Chondrocyte (in vitro differentiated cells): ENCODE data around the gene PGAM5. TPM values are rescaled to one million over a fixed set of nuclear protein-coding genes. Genes with fewer than 3 reads are reported as not detected.

ENCODE experiments used
- DNase-seq: peaks from one replicate; pipeline ENCODE4 v3.0.0; 2021; ENCODE audit warnings: mixed read lengths, low spot score
- H3K27ac Mint-ChIP-seq: one replicate; pipeline ENCODE4 v1.8.0; 2021; ENCODE audit warnings: mild to moderate bottlenecking, moderate library complexity, mixed read lengths; ENCODE audit not compliant: unreplicated experiment
- H3K27me3 Mint-ChIP-seq: 2 replicates; pipeline ENCODE4 v1.8.0; 2021; ENCODE audit warnings: low read depth, mixed read lengths
- H3K36me3 Mint-ChIP-seq: 2 replicates; pipeline ENCODE4 v1.8.0; 2021; ENCODE audit warnings: low read depth, mixed read lengths
- H3K4me1 Mint-ChIP-seq: 2 replicates; pipeline ENCODE4 v1.8.0; 2021; ENCODE audit warnings: low read depth, mild to moderate bottlenecking, mixed read lengths
- H3K4me3 Mint-ChIP-seq: one replicate; pipeline ENCODE4 v1.8.0; 2021; ENCODE audit warnings: mild to moderate bottlenecking, moderate library complexity, mixed read lengths; ENCODE audit not compliant: unreplicated experiment
- H3K9me3 Mint-ChIP-seq: 2 replicates; pipeline ENCODE4 v1.8.0; 2021; ENCODE audit warnings: low read depth, mixed read lengths
- CTCF ChIP-seq: fragments of 200-600 bp; sonication (generic); IDR thresholded peaks from 2 replicates; pipeline ENCODE4 v1.5.0; 2021; ENCODE audit warnings: antibody characterized with exemption, mild to moderate bottlenecking, moderate library complexity
- total RNA-seq: library from RNA; stranded (reverse); gene quantifications from 3 replicates; pipeline ENCODE4 v1.2.1, GENCODE V29; 2021

PGAM5 gene
- total RNA-seq, 1 donor from 2014 or later: 18.8 TPM

- no peak for TF ChIP-seq CTCF
- Mint-ChIP-seq H3K9me3 (no peaks in the 10 kb centered on the region), H3K27ac (peak within 1 kb of the TSS; percentile 96), H3K4me1 (peaks cover 30% of the 10 kb centered on the region), H3K36me3 (peaks cover 2% of the 10 kb centered on the region), H3K27me3 (no peaks in the 10 kb centered on the region), H3K4me3 (peak within 1 kb of the TSS; percentile 86)
- no peak for DNase-seq
Observed at GRCh38 chr12:132761032-132761920, 50.6 kb downstream of the PGAM5 start, which contains the start of gene ANKLE2. Gene ANKLE2 (minus strand): TSS chr12:132761832. CDS start chr12:132761798, 34 bp downstream.

GRCh38 chr12:132761921-132762583 is 51.4 kb downstream of the PGAM5 start:
- peaks cover 35% of the 10 kb centered on the region for H3K4me1 Mint-ChIP-seq
- H3K36me3 Mint-ChIP-seq: peaks cover under 1% of the 10 kb centered on the region
- peak; percentile 63 for TF ChIP-seq CTCF
- DNase-seq: no peak
- H3K27ac Mint-ChIP-seq: peak overlapping the region; percentile 77
- H3K9me3 Mint-ChIP-seq: no peaks in the 10 kb centered on the region
- peak overlapping the region; percentile 70 for H3K4me3 Mint-ChIP-seq
- no peaks in the 10 kb centered on the region for H3K27me3 Mint-ChIP-seq

GRCh38 chr12:132764231-132764630 is 53.6 kb downstream of the PGAM5 start:
- peaks cover 7% of the 10 kb centered on the region for H3K36me3 Mint-ChIP-seq
- H3K4me1 Mint-ChIP-seq: peaks cover 37% of the 10 kb centered on the region
- no peak overlapping the region for H3K4me3 Mint-ChIP-seq
- no peak overlapping the region for H3K27ac Mint-ChIP-seq
- no peak for TF ChIP-seq CTCF
- H3K9me3 Mint-ChIP-seq: no peaks in the 10 kb centered on the region
- no peak for DNase-seq
- H3K27me3 Mint-ChIP-seq: no peaks in the 10 kb centered on the region

GRCh38 chr12:132765361-132765760 is 54.7 kb downstream of the PGAM5 start:
- no peak for TF ChIP-seq CTCF
- no peaks in the 10 kb centered on the region for H3K27me3 Mint-ChIP-seq
- peaks cover 26% of the 10 kb centered on the region for H3K4me1 Mint-ChIP-seq
- peak overlapping the region; percentile 17 for H3K27ac Mint-ChIP-seq
- H3K4me3 Mint-ChIP-seq: no peak overlapping the region
- DNase-seq: no peak
- peaks cover 12% of the 10 kb centered on the region for H3K36me3 Mint-ChIP-seq
- H3K9me3 Mint-ChIP-seq: no peaks in the 10 kb centered on the region

- Mint-ChIP-seq H3K27ac (peak overlapping the region; percentile 83), H3K27me3 (no peaks in the 10 kb centered on the region), H3K4me3 (no peak overlapping the region), H3K36me3 (peaks cover 15% of the 10 kb centered on the region), H3K4me1 (peaks cover 25% of the 10 kb centered on the region), H3K9me3 (no peaks in the 10 kb centered on the region)
- no peak for TF ChIP-seq CTCF
- no peak for DNase-seq
Observed at GRCh38 chr12:132766380-132767085, 55.9 kb downstream of the PGAM5 start.
